ENCODE measurements around the gene EOLA1. TPM values are rescaled to one million over a fixed set of nuclear protein-coding genes. Genes with fewer than 3 reads are reported as not detected.
"Not testable (repeated sequence)": the region's sequence is repeated elsewhere in the genome, so short reads cannot be mapped to it uniquely, and the experiment has no call there.

EOLA1 gene
- total RNA-seq, 1 donor from 2014 or later = 17.8 TPM

GRCh38 chrX:149516604-149517003 lies 24.2 kb upstream of the EOLA1 start:
- no peak for DNase-seq (ENCODE audit: low spot score)
- no peak overlapping the region for H3K4me3 Mint-ChIP-seq (ENCODE audit: unreplicated experiment)
- no peaks in the 10 kb centered on the region for H3K27me3 Mint-ChIP-seq (ENCODE audit: low read depth)
- H3K36me3 Mint-ChIP-seq (ENCODE audit: low read depth) = peaks cover 2% of the 10 kb centered on the region
- H3K4me1 Mint-ChIP-seq (ENCODE audit: low read depth) = no peaks in the 10 kb centered on the region
- no peak overlapping the region for H3K27ac Mint-ChIP-seq (ENCODE audit: unreplicated experiment)
- H3K9me3 Mint-ChIP-seq (ENCODE audit: low read depth) = peaks cover 21% of the 10 kb centered on the region
- TF ChIP-seq CTCF (IDR thresholded peaks at IDR 0.05) = no peak

- DNase-seq (ENCODE audit: low spot score) = no peak
- H3K4me1 Mint-ChIP-seq (ENCODE audit: low read depth) = no peaks in the 10 kb centered on the region
- no peak overlapping the region for H3K4me3 Mint-ChIP-seq (ENCODE audit: unreplicated experiment)
- peaks cover 21% of the 10 kb centered on the region for H3K9me3 Mint-ChIP-seq (ENCODE audit: low read depth)
- H3K36me3 Mint-ChIP-seq (ENCODE audit: low read depth) = peaks cover 2% of the 10 kb centered on the region
- no peak overlapping the region for H3K27ac Mint-ChIP-seq (ENCODE audit: unreplicated experiment)
- TF ChIP-seq CTCF (IDR thresholded peaks at IDR 0.05) = no peak
- no peaks in the 10 kb centered on the region for H3K27me3 Mint-ChIP-seq (ENCODE audit: low read depth)
Observed at GRCh38 chrX:149517308-149517707, 23.5 kb upstream of the EOLA1 start.

GRCh38 chrX:149518236-149518635 lies 22.6 kb upstream of the EOLA1 start:
- Mint-ChIP-seq H3K36me3 (ENCODE audit: low read depth) (peaks cover 2% of the 10 kb centered on the region), H3K4me3 (ENCODE audit: unreplicated experiment) (no peak overlapping the region), H3K27me3 (ENCODE audit: low read depth) (no peaks in the 10 kb centered on the region), H3K4me1 (ENCODE audit: low read depth) (no peaks in the 10 kb centered on the region), H3K27ac (ENCODE audit: unreplicated experiment) (no peak overlapping the region), H3K9me3 (ENCODE audit: low read depth) (peaks cover 25% of the 10 kb centered on the region)
- no peak for TF ChIP-seq CTCF (IDR thresholded peaks at IDR 0.05)
- DNase-seq (ENCODE audit: low spot score) = no peak

- H3K4me3 Mint-ChIP-seq (ENCODE audit: unreplicated experiment); H3K4me1 Mint-ChIP-seq (ENCODE audit: low read depth); H3K27ac Mint-ChIP-seq (ENCODE audit: unreplicated experiment); H3K27me3 Mint-ChIP-seq (ENCODE audit: low read depth); DNase-seq (ENCODE audit: low spot score); H3K36me3 Mint-ChIP-seq (ENCODE audit: low read depth): not testable (repeated sequence)
- peaks cover 25% of the 10 kb centered on the region for H3K9me3 Mint-ChIP-seq (ENCODE audit: low read depth)
Observed at GRCh38 chrX:149520636-149521277, 20.1 kb upstream of the EOLA1 start.

- H3K4me1 Mint-ChIP-seq (ENCODE audit: low read depth) = no peaks in the 10 kb centered on the region
- H3K9me3 Mint-ChIP-seq (ENCODE audit: low read depth) = peaks cover 25% of the 10 kb centered on the region
- no peaks in the 10 kb centered on the region for H3K27me3 Mint-ChIP-seq (ENCODE audit: low read depth)
- no peak for TF ChIP-seq CTCF (IDR thresholded peaks at IDR 0.05)
- no peak for DNase-seq (ENCODE audit: low spot score)
- peaks cover 2% of the 10 kb centered on the region for H3K36me3 Mint-ChIP-seq (ENCODE audit: low read depth)
- no peak overlapping the region for H3K4me3 Mint-ChIP-seq (ENCODE audit: unreplicated experiment)
- no peak overlapping the region for H3K27ac Mint-ChIP-seq (ENCODE audit: unreplicated experiment)
Observed at GRCh38 chrX:149521438-149521837, 19.4 kb upstream of the EOLA1 start.

- Mint-ChIP-seq H3K27ac (ENCODE audit: unreplicated experiment) (no peak overlapping the region), H3K36me3 (ENCODE audit: low read depth) (no peaks in the 10 kb centered on the region), H3K27me3 (ENCODE audit: low read depth) (no peaks in the 10 kb centered on the region), H3K4me1 (ENCODE audit: low read depth) (no peaks in the 10 kb centered on the region), H3K4me3 (ENCODE audit: unreplicated experiment) (no peak overlapping the region), H3K9me3 (ENCODE audit: low read depth) (peaks cover 10% of the 10 kb centered on the region)
- no peak for TF ChIP-seq CTCF (IDR thresholded peaks at IDR 0.05)
- no peak for DNase-seq (ENCODE audit: low spot score)
Observed at GRCh38 chrX:149522916-149523315, 17.9 kb upstream of the EOLA1 start.

- not testable (repeated sequence) for H3K4me1 Mint-ChIP-seq (ENCODE audit: low read depth); H3K27me3 Mint-ChIP-seq (ENCODE audit: low read depth); H3K9me3 Mint-ChIP-seq (ENCODE audit: low read depth); H3K36me3 Mint-ChIP-seq (ENCODE audit: low read depth); H3K27ac Mint-ChIP-seq (ENCODE audit: unreplicated experiment); H3K4me3 Mint-ChIP-seq (ENCODE audit: unreplicated experiment); DNase-seq (ENCODE audit: low spot score)
Observed at GRCh38 chrX:149525389-149525788, 15.4 kb upstream of the EOLA1 start.

- H3K36me3 Mint-ChIP-seq (ENCODE audit: low read depth); H3K27me3 Mint-ChIP-seq (ENCODE audit: low read depth); H3K9me3 Mint-ChIP-seq (ENCODE audit: low read depth); H3K27ac Mint-ChIP-seq (ENCODE audit: unreplicated experiment); DNase-seq (ENCODE audit: low spot score); H3K4me3 Mint-ChIP-seq (ENCODE audit: unreplicated experiment); H3K4me1 Mint-ChIP-seq (ENCODE audit: low read depth): not testable (repeated sequence)
Observed at GRCh38 chrX:149525903-149526302, 14.9 kb upstream of the EOLA1 start.
